Prostate gland (tissue), 2 donors: ENCODE measurements around the gene RELT.

Experiments
- POLR2A ChIP-seq: fragments of 450-650 bp; IDR thresholded peaks from one replicate; pipeline ENCODE4 v1.6.1; 2016; ENCODE audit warnings: antibody characterized with exemption, mild to moderate bottlenecking
- TF ChIP-seq, protein P1 (sequence below), 4 experiments: fragments of 200-600 bp in 2 of 4; fragments of 450-650 bp in 2 of 4; sonication (generic) in 2 of 4; IDR thresholded peaks; 1 replicate in 3 of 4; 2 replicates in 1 of 4; pipeline ENCODE4 v1.5.1; 2016 to 2019; ENCODE audit warnings: antibody characterized with exemption in 4 of 4, mild to moderate bottlenecking in 2 of 4, moderate library complexity in 2 of 4

- TF ChIP-seq POLR2A: no peak
- TF ChIP-seq, protein P1, sequence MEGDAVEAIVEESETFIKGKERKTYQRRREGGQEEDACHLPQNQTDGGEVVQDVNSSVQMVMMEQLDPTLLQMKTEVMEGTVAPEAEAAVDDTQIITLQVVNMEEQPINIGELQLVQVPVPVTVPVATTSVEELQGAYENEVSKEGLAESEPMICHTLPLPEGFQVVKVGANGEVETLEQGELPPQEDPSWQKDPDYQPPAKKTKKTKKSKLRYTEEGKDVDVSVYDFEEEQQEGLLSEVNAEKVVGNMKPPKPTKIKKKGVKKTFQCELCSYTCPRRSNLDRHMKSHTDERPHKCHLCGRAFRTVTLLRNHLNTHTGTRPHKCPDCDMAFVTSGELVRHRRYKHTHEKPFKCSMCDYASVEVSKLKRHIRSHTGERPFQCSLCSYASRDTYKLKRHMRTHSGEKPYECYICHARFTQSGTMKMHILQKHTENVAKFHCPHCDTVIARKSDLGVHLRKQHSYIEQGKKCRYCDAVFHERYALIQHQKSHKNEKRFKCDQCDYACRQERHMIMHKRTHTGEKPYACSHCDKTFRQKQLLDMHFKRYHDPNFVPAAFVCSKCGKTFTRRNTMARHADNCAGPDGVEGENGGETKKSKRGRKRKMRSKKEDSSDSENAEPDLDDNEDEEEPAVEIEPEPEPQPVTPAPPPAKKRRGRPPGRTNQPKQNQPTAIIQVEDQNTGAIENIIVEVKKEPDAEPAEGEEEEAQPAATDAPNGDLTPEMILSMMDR (IDR thresholded peaks at IDR 0.05): no peak
These were observed 32.0 kb upstream of the RELT start for GRCh38 chr11:73344191-73344607.
